HL-60 (cell line): ENCODE data around the gene TERB1.
"Not testable (repeated sequence)": the region's sequence is repeated elsewhere in the genome, so short reads cannot be mapped to it uniquely, and the experiment has no call there.

ENCODE experiments used
- DNase-seq, 2 experiments: peaks; one replicate each; pipeline ENCODE4 v3.0.0-alpha.2; 2010 to 2020; ENCODE audit warnings: low read depth in 1 of 2, low spot score in 1 of 2
- H3K27ac ChIP-seq: fragments of 250-450 bp; sonication (Bioruptor Pico); replicated peaks from 2 replicates; pipeline ENCODE4 v1.5.1; 2020; ENCODE audit warnings: mild to moderate bottlenecking, moderate library complexity
- H3K27me3 ChIP-seq: fragments of 250-450 bp; sonication (Bioruptor Pico); 2 replicates; pipeline ENCODE4 v1.5.1; 2021; ENCODE audit warnings: mild to moderate bottlenecking, moderate library complexity; ENCODE audit not compliant: insufficient read depth, poor library complexity, severe bottlenecking
- H3K4me3 ChIP-seq: replicated peaks from 2 replicates; pipeline ENCODE4 v1.5.1; 2011; ENCODE audit warnings: mild to moderate bottlenecking, control low read depth, low read length; ENCODE audit not compliant: insufficient read depth
- CTCF ChIP-seq: IDR thresholded peaks from one replicate; pipeline ENCODE4 v1.5.1; 2011; ENCODE audit warnings: low read length, control low read depth, inconsistent platforms; ENCODE audit not compliant: insufficient read depth
- GABPA ChIP-seq: IDR thresholded peaks from 2 replicates; pipeline ENCODE4 v1.6.1; 2012; ENCODE audit warnings: low read depth
- POLR2AphosphoS5 ChIP-seq: IDR thresholded peaks from 2 replicates; pipeline ENCODE4 v1.6.1; 2012; ENCODE audit warnings: low read depth
- SPI1 ChIP-seq: IDR thresholded peaks from 2 replicates; pipeline ENCODE4 v1.6.1; 2012; ENCODE audit warnings: low read depth, mild to moderate bottlenecking, borderline replicate concordance
- TF ChIP-seq, protein P1 (sequence below): IDR thresholded peaks from 2 replicates; pipeline ENCODE4 v1.6.1; 2012; ENCODE audit warnings: low read depth; ENCODE audit not compliant: insufficient replicate concordance

Gene TERB1

DNA sequence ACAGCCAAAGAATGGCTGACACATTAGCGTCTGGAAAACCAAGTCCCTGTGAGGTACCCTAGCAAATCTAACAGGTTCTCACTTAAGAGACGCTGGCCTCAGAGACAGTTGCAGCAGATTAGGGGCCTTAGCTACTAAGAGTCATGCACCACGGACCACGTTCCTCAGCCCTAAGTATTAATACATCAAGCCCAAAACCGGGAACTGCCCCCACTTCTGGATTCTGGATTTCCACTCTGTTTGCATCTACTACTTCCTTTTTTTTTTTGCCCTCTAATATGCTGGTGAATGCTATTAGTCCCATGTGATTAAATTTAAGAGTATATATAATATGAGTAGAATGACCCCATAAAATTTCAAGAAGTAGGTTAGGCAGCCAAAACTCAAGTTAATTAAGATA, 775 bp upstream of the TERB1 start:
- Histone ChIP-seq H3K27me3 (no peaks in the 10 kb centered on the region), H3K27ac (no peak overlapping the region), H3K4me3 (no peak overlapping the region)
- peak in 1 of 2 experiments; percentile 32 for DNase-seq
- TF ChIP-seq SPI1 (peak; percentile 67; the same call in 1 of the 2 replicates), POLR2AphosphoS5 (no peak), GABPA (no peak), CTCF (no peak)
- TF ChIP-seq, protein P1, sequence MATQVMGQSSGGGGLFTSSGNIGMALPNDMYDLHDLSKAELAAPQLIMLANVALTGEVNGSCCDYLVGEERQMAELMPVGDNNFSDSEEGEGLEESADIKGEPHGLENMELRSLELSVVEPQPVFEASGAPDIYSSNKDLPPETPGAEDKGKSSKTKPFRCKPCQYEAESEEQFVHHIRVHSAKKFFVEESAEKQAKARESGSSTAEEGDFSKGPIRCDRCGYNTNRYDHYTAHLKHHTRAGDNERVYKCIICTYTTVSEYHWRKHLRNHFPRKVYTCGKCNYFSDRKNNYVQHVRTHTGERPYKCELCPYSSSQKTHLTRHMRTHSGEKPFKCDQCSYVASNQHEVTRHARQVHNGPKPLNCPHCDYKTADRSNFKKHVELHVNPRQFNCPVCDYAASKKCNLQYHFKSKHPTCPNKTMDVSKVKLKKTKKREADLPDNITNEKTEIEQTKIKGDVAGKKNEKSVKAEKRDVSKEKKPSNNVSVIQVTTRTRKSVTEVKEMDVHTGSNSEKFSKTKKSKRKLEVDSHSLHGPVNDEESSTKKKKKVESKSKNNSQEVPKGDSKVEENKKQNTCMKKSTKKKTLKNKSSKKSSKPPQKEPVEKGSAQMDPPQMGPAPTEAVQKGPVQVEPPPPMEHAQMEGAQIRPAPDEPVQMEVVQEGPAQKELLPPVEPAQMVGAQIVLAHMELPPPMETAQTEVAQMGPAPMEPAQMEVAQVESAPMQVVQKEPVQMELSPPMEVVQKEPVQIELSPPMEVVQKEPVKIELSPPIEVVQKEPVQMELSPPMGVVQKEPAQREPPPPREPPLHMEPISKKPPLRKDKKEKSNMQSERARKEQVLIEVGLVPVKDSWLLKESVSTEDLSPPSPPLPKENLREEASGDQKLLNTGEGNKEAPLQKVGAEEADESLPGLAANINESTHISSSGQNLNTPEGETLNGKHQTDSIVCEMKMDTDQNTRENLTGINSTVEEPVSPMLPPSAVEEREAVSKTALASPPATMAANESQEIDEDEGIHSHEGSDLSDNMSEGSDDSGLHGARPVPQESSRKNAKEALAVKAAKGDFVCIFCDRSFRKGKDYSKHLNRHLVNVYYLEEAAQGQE, result no peak

DNA sequence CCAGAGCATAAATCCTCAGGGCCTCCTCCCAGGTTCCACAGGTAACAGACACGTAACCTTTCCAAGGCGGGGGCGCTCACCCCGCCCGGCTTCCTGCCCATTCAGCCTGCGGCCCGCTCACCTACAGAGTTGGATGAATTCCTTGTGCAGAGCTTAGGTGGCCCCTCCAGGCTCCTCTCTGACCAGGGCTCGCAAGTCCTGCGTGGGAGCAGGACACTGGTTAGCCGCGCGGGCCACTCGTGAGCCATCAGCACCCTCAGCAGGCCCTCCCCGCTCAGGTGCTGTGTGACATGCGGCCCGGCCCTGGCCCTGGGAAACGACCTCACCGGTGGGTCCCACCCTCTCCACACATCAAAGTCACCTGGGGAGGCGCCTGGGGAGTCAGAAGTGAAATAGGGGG, 528 bp downstream of the TERB1 start:
- Histone ChIP-seq H3K27me3 (no peaks in the 10 kb centered on the region), H3K4me3 (no peak overlapping the region), H3K27ac (no peak overlapping the region)
- TF ChIP-seq CTCF (no peak), GABPA (no peak), POLR2AphosphoS5 (no peak), SPI1 (no peak)
- TF ChIP-seq, protein P1, result no peak
- no peak for DNase-seq

GRCh38 chr16:66798161-66798560, 3.2 kb downstream of the TERB1 start:
- Histone ChIP-seq H3K27ac (no peak overlapping the region), H3K4me3 (no peak overlapping the region), H3K27me3 (no peaks in the 10 kb centered on the region)
- TF ChIP-seq POLR2AphosphoS5 (no peak), GABPA (no peak), SPI1 (no peak), CTCF (no peak)
- TF ChIP-seq, protein P1, result no peak
- no peak for DNase-seq

DNA sequence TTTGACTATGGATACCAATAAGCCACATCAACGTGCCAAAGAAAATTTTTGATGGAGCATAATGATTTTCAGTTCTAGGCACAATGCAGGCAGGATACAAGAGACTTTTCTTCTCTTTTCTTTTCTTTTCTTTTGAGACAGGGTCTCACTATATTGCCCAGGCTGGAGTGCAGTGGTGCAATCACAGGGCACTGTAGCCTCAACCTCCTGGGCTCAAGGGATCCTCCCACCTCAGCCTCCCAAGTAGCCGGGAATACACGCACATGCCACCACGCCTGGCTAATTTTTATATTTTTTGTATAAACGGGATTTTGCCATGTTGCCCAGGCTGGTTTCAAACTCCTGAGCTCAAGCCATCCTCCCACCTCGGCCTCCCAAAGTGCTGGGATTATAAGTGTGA, 7.4 kb downstream of the TERB1 start:
- H3K4me3 ChIP-seq, H3K27me3 ChIP-seq, DNase-seq, H3K27ac ChIP-seq: not testable (repeated sequence)
